Measurements from ENCODE around the gene NOTCH4.

Gene NOTCH4

GRCh38 chr6:32249262-32249661, 25.4 kb upstream of the NOTCH4 start:
- TF ChIP-seq CEBPB (IDR thresholded peaks at IDR 0.05) (no peak), FOXM1 (IDR thresholded peaks at IDR 0.05; ENCODE audit: borderline replicate concordance, low read depth) (no peak), USF1 (IDR thresholded peaks at IDR 0.05) (no peak), CREB1 (IDR thresholded peaks at IDR 0.05; ENCODE audit: low read depth) (no peak), EGR1 (IDR thresholded peaks at IDR 0.05) (no peak), YY1 (IDR thresholded peaks at IDR 0.05; ENCODE audit: low read depth) (no peak), MAX (IDR thresholded peaks at IDR 0.05) (no peak), EP300 (IDR thresholded peaks at IDR 0.05; ENCODE audit: borderline replicate concordance) (no peak), TEAD4 (IDR thresholded peaks at IDR 0.05) (no peak), TAF1 (IDR thresholded peaks at IDR 0.05; ENCODE audit: low read depth) (no peak), RAD21 (IDR thresholded peaks at IDR 0.05; ENCODE audit: low read depth) (no peak)

GRCh38 chr6:32247401-32247800, 23.5 kb upstream of the NOTCH4 start:
- TF ChIP-seq USF1 (IDR thresholded peaks at IDR 0.05) (no peak), TAF1 (IDR thresholded peaks at IDR 0.05; ENCODE audit: low read depth) (no peak), FOXM1 (IDR thresholded peaks at IDR 0.05; ENCODE audit: borderline replicate concordance, low read depth) (no peak), YY1 (IDR thresholded peaks at IDR 0.05; ENCODE audit: low read depth) (no peak), NFIC (IDR thresholded peaks at IDR 0.05) (no peak)

DNA sequence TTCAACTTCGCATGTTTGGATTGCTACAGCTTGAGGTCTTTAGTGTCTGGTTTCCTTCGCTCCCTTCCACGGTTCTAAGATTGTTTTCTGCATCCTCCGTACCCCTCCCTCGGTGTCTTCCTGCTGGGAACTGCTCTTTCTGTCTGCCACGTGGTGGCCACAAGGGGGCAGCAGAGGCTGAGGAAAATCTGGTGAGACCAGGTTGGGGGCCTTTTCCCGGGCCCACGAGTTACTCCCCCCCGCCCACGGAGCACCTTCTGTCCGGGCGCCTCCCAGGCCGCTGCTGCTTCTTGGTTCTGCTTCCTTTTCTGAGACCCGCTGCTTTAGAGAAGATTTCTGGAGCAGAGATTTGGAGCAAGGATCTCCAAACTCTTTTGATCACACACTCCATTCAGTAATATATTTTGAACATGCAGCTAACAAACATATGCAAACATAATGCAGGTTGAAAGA, 21.1 kb upstream of the NOTCH4 start:
- TF ChIP-seq EGR1 (IDR thresholded peaks at IDR 0.05) = no peak
- peak; percentile 83 for TF ChIP-seq ZBTB7A (IDR thresholded peaks at IDR 0.05; ENCODE audit: low read depth)
- peak; percentile 76; the same call in 1 of the 2 replicates for TF ChIP-seq MAX (IDR thresholded peaks at IDR 0.05)
- TF ChIP-seq EP300 (IDR thresholded peaks at IDR 0.05; ENCODE audit: borderline replicate concordance) = no peak
- TF ChIP-seq RAD21 (IDR thresholded peaks at IDR 0.05; ENCODE audit: low read depth) = peak; percentile 85
- TF ChIP-seq REST (IDR thresholded peaks at IDR 0.05; ENCODE audit: low read depth) = no peak
- TF ChIP-seq TEAD4 (IDR thresholded peaks at IDR 0.05) = no peak
- no peak for TF ChIP-seq CEBPB (IDR thresholded peaks at IDR 0.05)
- no peak for TF ChIP-seq CREB1 (IDR thresholded peaks at IDR 0.05; ENCODE audit: low read depth)
- TF ChIP-seq USF1 (IDR thresholded peaks at IDR 0.05) = peak; percentile 37; the same call in 1 of the 2 replicates
- TF ChIP-seq TCF12 (IDR thresholded peaks at IDR 0.05; ENCODE audit: low read depth) = 0 out of 2 replicates have a peak, but pooled peaks have one; percentile 19

- TF ChIP-seq ZBTB7A (IDR thresholded peaks at IDR 0.05; ENCODE audit: low read depth) (no peak), TAF1 (IDR thresholded peaks at IDR 0.05; ENCODE audit: low read depth) (no peak), CEBPB (IDR thresholded peaks at IDR 0.05) (no peak), EP300 (IDR thresholded peaks at IDR 0.05; ENCODE audit: borderline replicate concordance) (no peak), NFIC (IDR thresholded peaks at IDR 0.05) (no peak), TCF12 (IDR thresholded peaks at IDR 0.05; ENCODE audit: low read depth) (no peak), TEAD4 (IDR thresholded peaks at IDR 0.05) (no peak), RAD21 (IDR thresholded peaks at IDR 0.05; ENCODE audit: low read depth) (no peak), FOXM1 (IDR thresholded peaks at IDR 0.05; ENCODE audit: borderline replicate concordance, low read depth) (no peak), REST (IDR thresholded peaks at IDR 0.05; ENCODE audit: low read depth) (no peak), CREB1 (IDR thresholded peaks at IDR 0.05; ENCODE audit: low read depth) (no peak), USF1 (IDR thresholded peaks at IDR 0.05) (no peak), YY1 (IDR thresholded peaks at IDR 0.05; ENCODE audit: low read depth) (no peak)
These were observed 20.4 kb upstream of the NOTCH4 start for GRCh38 chr6:32244270-32244669.

- no peak for TF ChIP-seq EGR1 (IDR thresholded peaks at IDR 0.05)
- no peak for TF ChIP-seq RAD21 (IDR thresholded peaks at IDR 0.05; ENCODE audit: low read depth)
- no peak for TF ChIP-seq ZBTB7A (IDR thresholded peaks at IDR 0.05; ENCODE audit: low read depth)
- no peak for TF ChIP-seq MAX (IDR thresholded peaks at IDR 0.05)
- TF ChIP-seq CEBPB (IDR thresholded peaks at IDR 0.05) = no peak
These were observed 16.8 kb upstream of the NOTCH4 start for GRCh38 chr6:32240686-32241085.
